ENCODE results near the gene CACNA2D3. TPM values are rescaled to one million over a fixed set of nuclear protein-coding genes. Genes with fewer than 3 reads are reported as not detected.

CACNA2D3 gene
- total RNA-seq, 1 donor from 2014 or later = not detected

GRCh38 chr3:54259636-54260035, 137.3 kb downstream of the CACNA2D3 start:
- no peaks in the 10 kb centered on the region for H3K9me3 Mint-ChIP-seq
- Histone ChIP-seq H3K9me3 (ENCODE audit: low read depth) (no peaks in the 10 kb centered on the region), H3K4me2 (no peak overlapping the region), H3F3A (ENCODE audit: low read depth) (no peaks in the 10 kb centered on the region), H3K27me3 (no peaks in the 10 kb centered on the region), H3K4me1 (no peaks in the 10 kb centered on the region), H3K79me2 (ENCODE audit: low read depth) (no peaks in the 10 kb centered on the region), H3K36me3 (no peaks in the 10 kb centered on the region), H3K9ac (no peak overlapping the region), H3K4me3 (no peak overlapping the region), H2AFZ (replicated peaks) (no peak overlapping the region), H4K20me1 (ENCODE audit: low read depth) (no peaks in the 10 kb centered on the region), H3K27ac (no peak overlapping the region)
- no peak for DNase-seq (ENCODE audit: low spot score)
- peaks cover 29% of the 10 kb centered on the region for H3K4me1 Mint-ChIP-seq
- no peaks in the 10 kb centered on the region for H3K36me3 Mint-ChIP-seq
- H3K27me3 Mint-ChIP-seq (ENCODE audit: insufficient read depth, low read depth) = peaks cover 12% of the 10 kb centered on the region
- TF ChIP-seq EZH2 (IDR thresholded peaks at IDR 0.05) (no peak), CTCF (IDR thresholded peaks at IDR 0.05) (no peak), EZH2phosphoT487 (IDR thresholded peaks at IDR 0.05) (no peak)
- H3K4me3 Mint-ChIP-seq = no peak overlapping the region
- H3K27ac Mint-ChIP-seq = no peak overlapping the region

GRCh38 chr3:54261141-54261540, 138.8 kb downstream of the CACNA2D3 start:
- TF ChIP-seq EZH2phosphoT487 (IDR thresholded peaks at IDR 0.05) (no peak), CTCF (IDR thresholded peaks at IDR 0.05) (no peak), EZH2 (IDR thresholded peaks at IDR 0.05) (no peak)
- H3K36me3 Mint-ChIP-seq = no peaks in the 10 kb centered on the region
- Histone ChIP-seq H3K4me1 (no peaks in the 10 kb centered on the region), H3K9ac (no peak overlapping the region), H3K4me3 (no peak overlapping the region), H3K36me3 (no peaks in the 10 kb centered on the region), H3K27ac (no peak overlapping the region), H3K9me3 (ENCODE audit: low read depth) (no peaks in the 10 kb centered on the region), H2AFZ (replicated peaks) (no peak overlapping the region), H4K20me1 (ENCODE audit: low read depth) (no peaks in the 10 kb centered on the region), H3F3A (ENCODE audit: low read depth) (no peaks in the 10 kb centered on the region), H3K27me3 (no peaks in the 10 kb centered on the region), H3K79me2 (ENCODE audit: low read depth) (no peaks in the 10 kb centered on the region), H3K4me2 (no peak overlapping the region)
- no peak overlapping the region for H3K27ac Mint-ChIP-seq
- no peak overlapping the region for H3K4me3 Mint-ChIP-seq
- H3K4me1 Mint-ChIP-seq = peaks cover 26% of the 10 kb centered on the region
- H3K9me3 Mint-ChIP-seq = no peaks in the 10 kb centered on the region
- H3K27me3 Mint-ChIP-seq (ENCODE audit: insufficient read depth, low read depth) = peaks cover 5% of the 10 kb centered on the region
- no peak for DNase-seq (ENCODE audit: low spot score)

- H3K27ac Mint-ChIP-seq = no peak overlapping the region
- no peak overlapping the region for H3K4me3 ChIP-seq
- peaks cover 16% of the 10 kb centered on the region for H3K4me1 Mint-ChIP-seq
- H3F3A ChIP-seq (ENCODE audit: low read depth) = no peaks in the 10 kb centered on the region
- no peaks in the 10 kb centered on the region for H3K9me3 Mint-ChIP-seq
- no peak overlapping the region for H2AFZ ChIP-seq (replicated peaks)
- H3K4me3 Mint-ChIP-seq = no peak overlapping the region
- no peak overlapping the region for H3K27ac ChIP-seq
- H3K4me1 ChIP-seq = no peaks in the 10 kb centered on the region
- no peak overlapping the region for H3K4me2 ChIP-seq
- no peaks in the 10 kb centered on the region for H3K79me2 ChIP-seq (ENCODE audit: low read depth)
- no peak for DNase-seq (ENCODE audit: low spot score)
- H3K27me3 ChIP-seq = no peaks in the 10 kb centered on the region
- TF ChIP-seq CTCF (IDR thresholded peaks at IDR 0.05) = no peak
- no peak for TF ChIP-seq EZH2phosphoT487 (IDR thresholded peaks at IDR 0.05)
- no peak for TF ChIP-seq EZH2 (IDR thresholded peaks at IDR 0.05)
- no peak overlapping the region for H3K9ac ChIP-seq
- H4K20me1 ChIP-seq (ENCODE audit: low read depth) = no peaks in the 10 kb centered on the region
- no peaks in the 10 kb centered on the region for H3K36me3 ChIP-seq
- peaks cover 4% of the 10 kb centered on the region for H3K27me3 Mint-ChIP-seq (ENCODE audit: insufficient read depth, low read depth)
- H3K36me3 Mint-ChIP-seq = no peaks in the 10 kb centered on the region
- H3K9me3 ChIP-seq (ENCODE audit: low read depth) = no peaks in the 10 kb centered on the region
Measured at GRCh38 chr3:54262541-54262940, 140.2 kb downstream of the CACNA2D3 start.
